ENCODE data around the gene N4BP2L1.
"Not testable (repeated sequence)": the region's sequence is repeated elsewhere in the genome, so short reads cannot be mapped to it uniquely, and the experiment has no call there.

N4BP2L1 gene

DNA sequence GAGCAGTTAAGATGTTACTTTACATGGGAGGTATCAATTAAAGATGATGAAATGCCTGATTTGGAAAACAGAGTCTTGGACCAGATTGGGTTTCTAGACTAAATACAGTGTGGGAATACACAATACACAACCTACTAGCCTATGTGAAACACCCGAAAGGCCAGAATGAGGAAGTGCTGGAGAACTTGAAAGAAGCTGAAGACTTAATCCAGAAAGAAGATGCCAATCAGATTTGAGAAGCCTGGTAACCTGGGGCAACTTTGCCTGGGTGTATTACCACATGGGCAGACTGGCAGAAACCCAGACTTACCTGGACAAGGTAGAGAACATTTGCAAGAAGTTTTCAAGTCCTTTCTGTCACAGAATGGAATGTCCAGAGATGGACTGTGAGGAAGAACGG lies 43.2 kb downstream of the N4BP2L1 start:
- DNase-seq = no peak

DNA sequence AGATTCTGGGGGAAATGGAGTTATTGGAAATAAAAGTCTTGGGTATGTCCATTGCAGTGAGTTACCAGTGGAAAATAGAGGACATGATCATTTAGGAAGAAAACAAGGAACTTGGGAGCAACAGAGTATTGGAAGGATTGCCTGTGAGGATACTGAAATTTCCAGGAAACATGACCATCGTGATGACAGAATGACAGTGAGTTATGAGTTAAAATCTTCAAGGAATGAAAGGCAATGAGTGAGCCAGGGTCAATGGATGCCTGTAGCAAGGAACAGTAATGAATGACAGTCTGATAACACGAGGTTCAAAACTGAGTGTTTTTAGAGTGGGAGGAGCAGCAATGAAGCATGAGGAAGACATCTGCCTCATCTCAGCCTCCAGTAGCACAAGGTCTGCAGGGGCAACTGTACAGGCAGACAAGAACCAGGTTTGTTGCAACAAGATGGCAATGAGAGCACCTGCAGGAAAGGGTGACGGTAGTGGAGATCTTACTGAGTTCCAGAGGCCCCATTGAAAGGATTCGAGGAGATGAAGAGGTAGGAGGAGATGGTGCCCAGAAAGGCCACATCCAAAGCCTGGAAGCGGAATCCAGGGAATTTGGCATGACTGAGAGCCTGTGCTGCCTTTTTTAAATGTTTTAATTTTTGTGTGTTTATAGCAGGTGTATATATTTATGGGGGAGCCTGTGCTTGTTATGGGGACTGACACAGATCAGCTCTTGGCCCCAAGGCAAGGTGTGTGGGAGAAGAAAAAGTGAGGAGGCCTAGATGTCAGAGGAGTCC lies 43.9 kb downstream of the N4BP2L1 start:
- DNase-seq = no peak

DNA sequence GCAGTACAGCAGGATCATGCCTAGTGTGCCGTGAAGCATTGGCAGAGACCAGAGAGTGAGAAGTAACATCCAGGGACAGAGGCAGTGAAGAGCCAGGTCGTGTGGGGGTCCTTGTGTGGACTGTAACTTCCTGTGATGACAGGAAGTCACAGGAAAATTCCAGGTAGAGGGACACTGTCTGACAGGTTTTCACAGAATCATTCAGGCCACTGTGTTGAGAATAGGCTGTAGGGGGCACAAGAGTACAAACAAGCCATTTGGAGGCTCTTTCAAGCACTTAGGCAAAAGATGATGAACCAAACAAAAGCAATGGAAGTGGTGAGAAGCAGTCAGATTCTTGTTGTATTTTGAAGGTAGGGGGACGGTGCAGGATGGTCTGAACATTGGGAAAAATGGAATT lies 46.4 kb downstream of the N4BP2L1 start:
- peak; percentile 36 for DNase-seq

DNA sequence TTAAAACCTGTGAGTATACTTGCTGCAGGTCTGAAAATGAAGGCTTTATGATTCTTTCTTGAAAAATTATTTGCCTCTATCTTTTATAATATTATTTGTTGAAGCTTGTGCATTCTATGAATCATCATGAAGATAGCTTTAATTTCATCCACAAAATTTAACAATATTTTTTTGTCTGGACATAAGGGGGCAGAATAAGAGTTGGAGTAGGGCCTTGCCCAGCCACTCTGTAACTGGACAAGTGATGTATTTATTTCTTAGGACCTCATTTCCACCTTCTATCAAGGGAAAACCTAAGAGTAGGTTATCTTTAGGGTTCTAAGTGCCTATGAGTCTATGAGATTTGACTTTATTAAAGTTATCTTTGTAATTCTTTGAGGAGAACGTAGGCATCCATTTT lies 49.9 kb downstream of the N4BP2L1 start:
- DNase-seq = no peak

DNA sequence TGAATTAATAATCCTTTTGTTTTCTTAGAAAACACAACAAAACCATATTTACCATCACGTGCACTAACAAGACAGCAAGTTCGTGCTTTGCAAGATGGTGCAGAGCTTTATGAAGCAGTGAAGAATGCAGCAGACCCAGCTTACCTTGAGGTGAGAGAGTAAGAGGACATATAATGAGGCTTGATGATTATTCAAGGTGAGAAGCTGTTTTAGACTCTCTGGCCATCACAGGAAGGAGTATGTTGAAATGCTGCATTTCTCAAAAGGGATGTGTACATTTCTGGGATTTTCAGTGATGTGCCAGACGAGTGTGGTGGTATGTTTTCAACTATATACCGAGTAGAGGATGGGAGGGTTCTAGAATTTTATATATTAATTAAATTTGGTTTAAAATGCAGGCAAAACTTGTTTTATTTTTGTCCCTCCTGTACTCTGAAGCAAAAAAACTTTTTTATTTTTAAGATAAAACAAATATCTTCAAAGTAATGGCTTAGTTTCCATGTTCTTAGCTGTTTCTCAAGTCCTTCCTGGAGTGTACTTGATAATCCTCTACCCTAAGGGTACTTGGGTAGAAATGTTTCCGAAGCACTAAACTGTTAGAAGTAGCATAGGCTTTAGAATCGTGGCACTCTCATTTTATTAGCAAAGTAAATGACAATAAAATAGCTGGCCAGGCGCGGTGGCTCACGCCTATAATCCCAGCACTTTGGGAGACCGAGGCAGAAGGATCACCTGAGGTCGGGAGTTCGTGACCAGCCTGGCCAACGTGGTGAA lies 51.1 kb downstream of the N4BP2L1 start:
- no peak for DNase-seq

DNA sequence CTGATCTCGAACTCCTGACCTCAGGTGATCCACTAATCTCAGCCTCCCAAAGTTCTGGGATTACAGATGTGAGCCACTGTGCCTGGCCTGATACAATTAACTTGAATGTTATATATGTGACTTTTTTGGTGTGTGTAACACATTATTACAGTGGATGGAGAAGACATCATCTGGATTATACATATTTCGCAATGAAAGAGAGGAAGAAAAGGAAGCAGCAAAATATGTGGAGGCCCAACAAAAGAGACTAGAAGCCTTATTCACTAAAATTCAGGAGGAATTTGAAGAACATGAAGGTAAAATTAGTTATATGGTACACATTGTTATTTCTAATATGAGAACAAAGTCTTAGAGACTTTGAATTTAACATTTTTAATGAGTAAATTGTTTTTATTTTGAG lies 57.1 kb downstream of the N4BP2L1 start:
- no peak for DNase-seq

DNA sequence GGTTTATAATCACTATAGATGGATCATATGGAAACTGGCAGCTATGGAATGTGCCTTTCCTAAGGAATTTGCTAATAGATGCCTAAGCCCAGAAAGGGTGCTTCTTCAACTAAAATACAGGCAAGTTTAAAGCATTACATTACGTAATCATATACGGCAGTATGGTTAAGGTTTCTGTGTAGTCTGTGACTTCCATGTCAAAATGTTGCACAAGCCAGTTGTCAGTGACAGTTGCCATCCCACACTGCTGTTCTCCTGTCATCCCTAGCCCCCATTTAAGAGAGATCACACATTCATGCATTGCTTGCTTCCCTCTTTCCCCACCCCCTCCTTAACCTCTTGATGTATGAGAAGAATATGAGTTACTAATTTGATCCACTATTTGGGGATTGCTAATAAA lies 65.4 kb downstream of the N4BP2L1 start:
- peak; percentile 2 for DNase-seq

DNA sequence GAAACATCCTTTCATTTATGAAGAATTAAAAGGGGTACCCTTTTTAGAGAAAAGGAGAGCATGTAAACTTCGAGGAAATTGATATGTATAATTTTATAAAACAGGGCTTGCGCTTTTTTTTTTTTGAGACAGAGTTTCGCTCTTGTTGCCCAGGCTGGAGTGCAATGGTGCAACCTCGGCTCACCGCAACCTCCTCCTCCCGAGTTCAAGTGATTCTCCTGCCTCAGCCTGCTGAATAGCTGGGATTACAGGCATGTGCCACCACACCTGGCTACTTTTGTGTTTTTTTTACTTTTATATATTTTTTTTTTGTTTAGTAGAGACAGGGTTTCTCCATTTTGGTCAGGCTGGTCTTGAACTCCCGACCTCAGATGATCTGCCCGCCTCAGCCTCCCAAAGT lies 72.0 kb downstream of the N4BP2L1 start:
- not testable (repeated sequence) for DNase-seq

DNA sequence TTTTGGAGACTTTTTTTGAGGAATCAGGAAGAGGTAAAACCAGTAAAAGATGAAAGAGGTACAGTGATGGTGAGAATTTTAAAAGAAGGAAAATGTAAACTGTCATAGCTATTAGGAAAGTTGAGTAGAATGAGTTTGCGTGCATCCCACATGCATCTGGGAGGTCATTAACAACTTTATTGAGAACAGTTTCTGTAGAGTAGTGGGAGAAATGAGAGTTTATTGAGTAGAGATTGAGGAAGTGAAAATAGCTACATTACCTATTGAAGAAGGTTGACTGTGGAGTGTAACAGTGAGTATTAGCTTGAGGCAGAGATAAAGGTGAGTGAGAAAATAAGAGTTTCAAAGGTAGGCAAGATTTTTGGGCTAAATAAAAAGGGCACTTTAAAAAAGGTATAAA lies 73.9 kb downstream of the N4BP2L1 start:
- no peak for DNase-seq

DNA sequence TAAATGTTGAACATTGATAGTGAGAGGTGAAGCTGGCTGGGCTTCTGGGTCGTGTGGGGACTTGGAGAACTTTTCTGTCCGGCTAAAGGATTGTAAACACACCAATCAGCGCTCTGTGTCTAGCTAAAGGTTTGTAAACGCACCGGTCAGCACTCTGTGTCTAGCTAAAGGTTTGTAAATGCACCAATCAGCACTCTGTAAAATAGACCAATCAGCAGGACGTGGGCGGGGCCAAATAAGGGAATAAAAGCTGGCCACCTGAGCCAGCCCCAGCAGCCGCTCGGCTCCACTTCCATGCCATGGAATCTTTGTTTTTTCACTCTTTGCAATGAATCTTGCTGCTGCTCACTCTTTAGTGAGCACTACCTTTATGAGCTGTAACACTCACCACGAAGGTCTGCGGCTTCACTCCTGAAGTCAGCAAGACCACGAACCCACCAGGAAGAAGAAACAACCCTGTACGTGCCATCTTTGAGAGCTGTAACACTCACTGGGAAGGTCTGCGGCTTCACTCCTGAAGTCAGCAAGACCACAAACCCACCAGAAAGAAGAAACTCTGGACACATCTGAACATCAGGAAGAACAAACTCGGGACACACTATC lies 77.0 kb downstream of the N4BP2L1 start:
- DNase-seq = not testable (repeated sequence)

Data from fibroblast of upper back skin (primary cell).